HepG2 (cell line): ENCODE measurements around the gene PLEKHA6. TPM values are rescaled to one million over a fixed set of nuclear protein-coding genes. Genes with fewer than 3 reads are reported as not detected.

Experiments
- ATAC-seq: fragments of 200-7000 bp; cut with Tn5 transposase; 3 replicates; pipeline ENCODE4 v1.9.1; 2020; ENCODE audit warnings: mild to moderate bottlenecking, moderate library complexity
- BruUV-seq: library from RNA; stranded (reverse); fragments of 400-500 nt; replicated peaks from 2 replicates; lab custom pipeline; 2021; lab: Mats Ljungman, UMichigan
- CTCF ChIA-PET: fragments of 300-600 bp; formaldehyde crosslinking; extraction: SDS; loops from one replicate; lab custom pipeline; 2021; ENCODE audit warnings: low total read pairs, inconsistent platforms, low intra/inter-chr PET ratio; lab: Yijun Ruan, JAX
- POLR2A ChIA-PET: fragments of 350-600 bp; sonication (Branson Sonifier 250); formaldehyde crosslinking; loops from one replicate; lab custom pipeline; 2020; ENCODE audit warnings: antibody characterized with exemption, inconsistent platforms; lab: Yijun Ruan, JAX
- DNase-seq: peaks from one replicate; pipeline ENCODE4 v3.0.0-alpha.2; 2015; ENCODE audit warnings: low spot score
- FAIRE-seq: peaks from 3 replicates; lab custom pipeline; 2011; peaks lifted over from hg19 to GRCh38; lab: Jason Lieb, UNC
- H2AFZ ChIP-seq: one replicate; pipeline ENCODE4 v1.6.1; 2011; ENCODE audit warnings: low read length, inconsistent platforms
- H3K27ac ChIP-seq: fragments of 300-600 bp; 3 replicates; pipeline ENCODE4 v1.8.0; 2011; ENCODE audit warnings: mixed run types, mild to moderate bottlenecking, mixed read lengths, low read length, inconsistent platforms; ENCODE audit not compliant: insufficient read depth; ENCODE audit errors: extremely low read length
- H3K27me3 ChIP-seq, 2 experiments: fragments of 200-600 bp in 1 of 2; 2 replicates in 1 of 2; 3 replicates in 1 of 2; pipeline versions ENCODE4 v1.6.0 to v1.8.0; 2011; ENCODE audit warnings: low read length in 2 of 2, mild to moderate bottlenecking in 2 of 2, moderate library complexity in 2 of 2, inconsistent platforms in 1 of 2; ENCODE audit not compliant: insufficient read depth in 2 of 2, control insufficient read depth in 1 of 2
- H3K36me3 ChIP-seq, 2 experiments: fragments of 200-600 bp in 1 of 2; replicated peaks in 1 of 2; 2 replicates in 1 of 2; 3 replicates in 1 of 2; pipeline versions ENCODE4 v1.5.1 to v1.8.0; 2011; ENCODE audit warnings: low read length in 2 of 2, inconsistent platforms in 1 of 2; ENCODE audit not compliant: insufficient read depth in 2 of 2, control insufficient read depth in 1 of 2
- H3K4me1 ChIP-seq: 2 replicates; pipeline ENCODE4 v1.5.1; 2012; ENCODE audit warnings: low read length, inconsistent platforms; ENCODE audit not compliant: insufficient read depth
- H3K4me2 ChIP-seq: 2 replicates; pipeline ENCODE4 v1.6.0; 2011; ENCODE audit warnings: low read depth, low read length, inconsistent platforms
- H3K4me3 ChIP-seq, 3 experiments: fragments of 200-600 bp in 1 of 3; sonication (generic), shearing (Covaris generic) in 1 of 3; replicated peaks in 1 of 3; 2 replicates each; pipeline ENCODE4 v1.5.1; 2011 to 2016; ENCODE audit warnings: low read length in 3 of 3, inconsistent platforms in 2 of 3, low read depth in 2 of 3, mild to moderate bottlenecking in 2 of 3, control low read depth in 1 of 3, mixed read lengths in 1 of 3; ENCODE audit not compliant: insufficient read depth in 1 of 3
- H3K79me2 ChIP-seq: one replicate; pipeline ENCODE4 v1.6.1; 2011; ENCODE audit warnings: low read length, inconsistent platforms; ENCODE audit not compliant: insufficient read depth
- H3K9ac ChIP-seq: 2 replicates; pipeline ENCODE4 v1.6.0; 2011; ENCODE audit warnings: mild to moderate bottlenecking, low read depth, low read length, inconsistent platforms; ENCODE audit not compliant: insufficient read depth
- H3K9me3 ChIP-seq: 2 replicates; pipeline ENCODE4 v1.5.1; 2012; ENCODE audit warnings: mild to moderate bottlenecking, low read length
- H4K20me1 ChIP-seq: 2 replicates; pipeline ENCODE4 v1.6.0; 2011; ENCODE audit warnings: inconsistent platforms, mild to moderate bottlenecking, low read length, moderate library complexity; ENCODE audit not compliant: insufficient read depth
- DPF2 ChIP-seq: sonication (generic); formaldehyde crosslinking; IDR thresholded peaks from 2 replicates; pipeline ENCODE4 v1.4.0; 2020; ENCODE audit warnings: mild to moderate bottlenecking, low read depth, missing genetic modification reagents, borderline replicate concordance
- FOXK2 ChIP-seq: fragments of 450-650 bp; IDR thresholded peaks from 2 replicates; pipeline ENCODE4 v1.6.1; 2016
- HOXA3 ChIP-seq: sonication (generic); formaldehyde crosslinking; IDR thresholded peaks from 2 replicates; pipeline ENCODE4 v1.5.0; 2020; ENCODE audit warnings: missing genetic modification reagents
- JUN ChIP-seq: sonication (generic); formaldehyde crosslinking; IDR thresholded peaks from 2 replicates; pipeline ENCODE4 v1.4.0; 2020; ENCODE audit warnings: mild to moderate bottlenecking, missing genetic modification reagents
- RELA ChIP-seq: sonication (generic); formaldehyde crosslinking; IDR thresholded peaks from 2 replicates; pipeline ENCODE4 v1.4.0; 2020; ENCODE audit warnings: missing genetic modification reagents
- ZFP91 ChIP-seq: sonication (generic); formaldehyde crosslinking; IDR thresholded peaks from 2 replicates; pipeline ENCODE4 v1.9.0; 2022; ENCODE audit warnings: missing genetic modification reagents, mild to moderate bottlenecking, borderline replicate concordance
- ZNF121 ChIP-seq: sonication (generic); formaldehyde crosslinking; IDR thresholded peaks from 2 replicates; pipeline ENCODE4 v1.5.0; 2020; ENCODE audit warnings: mild to moderate bottlenecking, missing genetic modification reagents
- ZNF256 ChIP-seq: sonication (generic); formaldehyde crosslinking; conservative IDR thresholded peaks from 2 replicates; pipeline ENCODE4 v1.4.0; 2020; ENCODE audit warnings: missing genetic modification reagents
- ZNF768 ChIP-seq: sonication (generic); formaldehyde crosslinking; IDR thresholded peaks from 2 replicates; pipeline ENCODE4 v1.4.0; 2020; ENCODE audit warnings: missing genetic modification reagents
- WGBS: methylation state at CpG from one replicate; pipeline ENCODE4 v1.1.6; 2017; ENCODE audit warnings: low lambda C conversion rate; 5-methylcytosine and 5-hydroxymethylcytosine counted together
- in situ Hi-C: cut with HindIII; loops from 2 replicates; pipeline ENCODE4 v1.10.0; 2017; ENCODE audit warnings: low pct_unique_long_range_greater_than_20kb; ENCODE audit not compliant: extremely low pct_ligation_motif_present
- intact Hi-C: fragments of 100-400 bp; cut with micrococcal nuclease; formaldehyde crosslinking; loops from one replicate; pipeline ENCODE4 v1.10.0; 2022; ENCODE audit not compliant: unreplicated experiment
- polyA plus RNA-seq, 8 experiments: library from polyadenylated mRNA; depleted of rRNA in 3 of 8; stranded (reverse) in 7 of 8; unstranded in 1 of 8; fragments of >200 nt; fragmentation: Illumina TruSeq in 4 of 8; extraction: Trizol in 4 of 8; gene quantifications; 2 replicates each; pipeline versions ENCODE4 v1.2.1 to v1.2.3, GENCODE V29; 2011 to 2016; ENCODE audit warnings: low read depth in 4 of 8, missing spikeins in 1 of 8, mixed read lengths in 1 of 8; ENCODE audit not compliant: insufficient read depth in 1 of 8
- total RNA-seq, 5 experiments: library from RNA; depleted of rRNA; stranded (reverse); fragments of >200 nt; fragmentation: Illumina TruSeq; extraction: Trizol; gene quantifications; 2 replicates each; pipeline ENCODE4 v1.2.3, GENCODE V29; 2016; ENCODE audit warnings: low read depth in 1 of 5
- TF ChIP-seq, protein P1 (sequence below): IDR thresholded peaks from 2 replicates; pipeline ENCODE4 v1.6.1; 2016; ENCODE audit warnings: mild to moderate bottlenecking

The PLEKHA6 gene
- total and polyA plus RNA-seq, 2 of the 13 experiments (the other 11 are each of a cell fraction or from before 2014, with no cell fraction given): 5.3 to 11.4 TPM

DNA sequence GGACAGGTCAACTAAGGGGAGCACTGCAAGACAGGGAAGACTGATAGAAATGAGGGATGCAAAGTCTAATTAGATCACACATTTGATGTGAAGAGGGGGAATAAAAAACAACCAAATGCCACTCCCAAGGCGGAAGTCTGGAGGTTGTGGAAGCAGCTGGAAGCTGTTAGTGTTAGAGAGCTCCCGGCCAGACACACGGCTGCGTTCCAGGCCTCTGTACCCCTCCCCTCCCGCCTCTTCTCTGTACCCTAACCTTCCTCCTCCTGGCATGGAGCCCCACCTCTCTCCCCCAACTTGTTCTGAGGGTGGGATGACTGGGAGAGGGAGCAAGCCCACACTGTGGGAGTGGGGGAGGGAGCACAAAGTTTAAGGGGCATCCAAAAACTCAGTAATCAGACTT lies 67.0 kb downstream of the PLEKHA6 start:
- Histone ChIP-seq H3K79me2 (no peaks in the 10 kb centered on the region), H3K4me2 (no peak overlapping the region), H3K9ac (no peak overlapping the region), H2AFZ (no peak overlapping the region), H3K27me3 (no peaks in the 10 kb centered on the region), H3K27ac (no peak overlapping the region), H3K4me1 (peaks cover 56% of the 10 kb centered on the region), H3K9me3 (no peaks in the 10 kb centered on the region), H3K36me3 (no peaks in the 10 kb centered on the region), H3K4me3 (no peak overlapping the region), H4K20me1 (no peaks in the 10 kb centered on the region)
- ATAC-seq (no peak), FAIRE-seq (no peak), DNase-seq (no peak)
- TF ChIP-seq RELA (no peak), DPF2 (CRISPR knock-in tag) (no peak), ZNF121 (CRISPR knock-in tag) (no peak)
- intact Hi-C loops (no loop called here), in situ Hi-C loops (no loop called here)
- 92% methylated on average over 5 of the region's 5 CpGs for WGBS
- CTCF ChIA-PET: no interaction called here
- POLR2A ChIA-PET: no interaction called here
- no TSS peak for BruUV-seq

DNA sequence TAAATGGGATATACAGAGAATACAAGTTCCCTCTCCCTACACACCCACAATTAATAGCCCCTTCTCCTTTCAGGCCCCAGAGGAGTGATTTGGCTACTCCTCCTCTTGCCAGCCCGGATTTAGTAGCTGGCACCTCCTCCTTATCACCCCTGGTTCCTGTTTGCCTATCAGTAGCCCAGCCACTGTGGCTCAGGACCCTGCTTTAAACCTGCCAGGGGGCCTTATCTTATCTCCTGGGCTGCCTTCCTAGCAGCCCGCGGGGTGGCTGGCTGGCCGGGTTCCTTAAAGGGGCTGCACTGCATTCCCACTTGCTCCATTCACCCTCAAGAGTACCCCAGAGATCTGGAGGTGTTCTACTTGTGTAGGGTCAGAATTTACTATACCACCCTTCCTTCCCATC lies 70.4 kb downstream of the PLEKHA6 start:
- H3K27ac ChIP-seq: no peak overlapping the region
- 16% methylated on average over 4 of the region's 4 CpGs for WGBS
- TF ChIP-seq ZFP91 (CRISPR knock-in tag) (peak; percentile 36; the same call in 1 of the 2 replicates), JUN (no peak), FOXK2 (no peak), HOXA3 (CRISPR knock-in tag) (no peak), ZNF256 (CRISPR knock-in tag) (no peak), ZNF768 (CRISPR knock-in tag) (no peak)
- TF ChIP-seq, protein P1, sequence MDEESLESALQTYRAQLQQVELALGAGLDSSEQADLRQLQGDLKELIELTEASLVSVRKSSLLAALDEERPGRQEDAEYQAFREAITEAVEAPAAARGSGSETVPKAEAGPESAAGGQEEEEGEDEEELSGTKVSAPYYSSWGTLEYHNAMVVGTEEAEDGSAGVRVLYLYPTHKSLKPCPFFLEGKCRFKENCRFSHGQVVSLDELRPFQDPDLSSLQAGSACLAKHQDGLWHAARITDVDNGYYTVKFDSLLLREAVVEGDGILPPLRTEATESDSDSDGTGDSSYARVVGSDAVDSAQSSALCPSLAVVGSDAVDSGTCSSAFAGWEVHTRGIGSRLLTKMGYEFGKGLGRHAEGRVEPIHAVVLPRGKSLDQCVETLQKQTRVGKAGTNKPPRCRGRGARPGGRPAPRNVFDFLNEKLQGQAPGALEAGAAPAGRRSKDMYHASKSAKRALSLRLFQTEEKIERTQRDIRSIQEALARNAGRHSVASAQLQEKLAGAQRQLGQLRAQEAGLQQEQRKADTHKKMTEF (CRISPR knock-in tag): no peak
- ChIA-PET POLR2A (no interaction called here), CTCF (interaction anchor here (0.7 kb wide), 1 partner anchor 14 kb away, joined by 3 read pairs; no protein-coding TSS in a partner anchor)
- H3K4me1 ChIP-seq: peaks cover 43% of the 10 kb centered on the region
- no peaks in the 10 kb centered on the region for H4K20me1 ChIP-seq
- FAIRE-seq: no peak
- no peaks in the 10 kb centered on the region for H3K27me3 ChIP-seq
- no peak for ATAC-seq
- DNase-seq: no peak
- H3K9ac ChIP-seq: no peak overlapping the region
- in situ Hi-C loops: no loop called here
- no peaks in the 10 kb centered on the region for H3K36me3 ChIP-seq
- intact Hi-C loops: no loop called here
- no peak overlapping the region for H3K4me3 ChIP-seq
- no peaks in the 10 kb centered on the region for H3K9me3 ChIP-seq
- H2AFZ ChIP-seq: no peak overlapping the region
- BruUV-seq: no TSS peak
- H3K79me2 ChIP-seq: no peaks in the 10 kb centered on the region
- no peak overlapping the region for H3K4me2 ChIP-seq
